Activated naive CD4-positive, alpha-beta T cell treated with Interleukin-2 at 50 U/mL for 16 hours (primary cell): Measurements from ENCODE around the gene KCNJ6.

Experiments used
- DNase-seq: peaks from one replicate; pipeline ENCODE4 v3.0.0-alpha.2; 2020

KCNJ6 gene

GRCh38 chr21:37711836-37712568, 204.3 kb downstream of the KCNJ6 start:
- DNase-seq = peak; percentile 24

GRCh38 chr21:37711286-37711829, 204.9 kb downstream of the KCNJ6 start:
- DNase-seq = no peak

GRCh38 chr21:37710546-37711285, 205.5 kb downstream of the KCNJ6 start:
- no peak for DNase-seq

- no peak for DNase-seq
Measured at GRCh38 chr21:37704751-37705150, 211.5 kb downstream of the KCNJ6 start.

GRCh38 chr21:37702241-37702640, 214.0 kb downstream of the KCNJ6 start:
- DNase-seq = no peak

GRCh38 chr21:37700641-37701202, 215.5 kb downstream of the KCNJ6 start:
- no peak for DNase-seq

GRCh38 chr21:37699024-37699775, 217.1 kb downstream of the KCNJ6 start:
- no peak for DNase-seq

GRCh38 chr21:37696936-37697335, 219.3 kb downstream of the KCNJ6 start:
- no peak for DNase-seq

- DNase-seq = no peak
Measured at GRCh38 chr21:37695111-37695510, 221.1 kb downstream of the KCNJ6 start.

GRCh38 chr21:37688952-37689659, 227.2 kb downstream of the KCNJ6 start:
- DNase-seq = no peak

GRCh38 chr21:37686991-37687810, 229.1 kb downstream of the KCNJ6 start:
- DNase-seq = no peak

- no peak for DNase-seq
Measured at GRCh38 chr21:37684547-37684946, 231.7 kb downstream of the KCNJ6 start.

GRCh38 chr21:37684115-37684493, 232.2 kb downstream of the KCNJ6 start:
- DNase-seq = no peak

GRCh38 chr21:37683396-37684114, 232.7 kb downstream of the KCNJ6 start:
- no peak for DNase-seq

- DNase-seq = no peak
Measured at GRCh38 chr21:37682966-37683365, 233.3 kb downstream of the KCNJ6 start.

- no peak for DNase-seq
Measured at GRCh38 chr21:37677006-37677405, 239.3 kb downstream of the KCNJ6 start.

GRCh38 chr21:37675202-37675801, 241.0 kb downstream of the KCNJ6 start:
- peak; percentile 47 for DNase-seq

- no peak for DNase-seq
Measured at GRCh38 chr21:37673801-37674575, 242.3 kb downstream of the KCNJ6 start.

GRCh38 chr21:37671381-37671780, 244.9 kb downstream of the KCNJ6 start:
- no peak for DNase-seq

GRCh38 chr21:37670883-37671282, 245.4 kb downstream of the KCNJ6 start:
- no peak for DNase-seq
